Middle frontal gyrus (tissue), 1 donor: Measurements from ENCODE around the gene HAUS6.
"Not testable (repeated sequence)": the region's sequence is repeated elsewhere in the genome, so short reads cannot be mapped to it uniquely, and the experiment has no call there.

Experiments used
- DNase-seq: peaks from one replicate; pipeline ENCODE4 v3.0.0-alpha.2; 2015; ENCODE audit warnings: low spot score; ENCODE audit errors: extremely low spot score

Gene HAUS6

GRCh38 chr9:19048966-19049916 lies 53.5 kb downstream of the HAUS6 start, which contains the start of gene RRAGA:
RRAGA (plus strand) TSS chr9:19049427; CDS start chr9:19049660, 233 bp downstream.
- peak; percentile 94 for DNase-seq

GRCh38 chr9:19036611-19037010 lies 66.1 kb downstream of the HAUS6 start:
- no peak for DNase-seq

GRCh38 chr9:19033015-19033414 lies 69.7 kb downstream of the HAUS6 start, which contains the start of gene SAXO1:
SAXO1 (minus strand) TSS chr9:19033209; CDS start chr9:19032908, 301 bp downstream.
- no peak for DNase-seq

DNA sequence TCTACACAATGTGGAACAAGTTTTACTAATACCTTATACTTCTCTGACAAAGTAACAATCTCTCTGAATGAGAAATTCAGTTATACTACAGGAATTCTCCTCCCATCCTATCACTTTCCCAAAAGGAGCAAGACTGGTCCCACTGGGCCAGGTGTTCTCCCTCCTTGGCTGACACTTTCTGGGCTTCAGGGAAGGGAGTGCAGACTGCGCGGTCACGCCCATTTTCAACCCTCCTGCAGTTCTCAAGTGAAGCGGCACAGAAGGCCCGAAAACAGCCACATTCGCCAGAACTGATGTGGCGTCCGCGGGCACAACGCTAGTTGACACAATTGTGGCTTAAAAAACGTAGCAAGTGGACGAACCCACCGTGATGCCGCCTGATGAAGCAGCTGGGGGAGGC lies 70.3 kb downstream of the HAUS6 start:
- DNase-seq, result no peak

DNA sequence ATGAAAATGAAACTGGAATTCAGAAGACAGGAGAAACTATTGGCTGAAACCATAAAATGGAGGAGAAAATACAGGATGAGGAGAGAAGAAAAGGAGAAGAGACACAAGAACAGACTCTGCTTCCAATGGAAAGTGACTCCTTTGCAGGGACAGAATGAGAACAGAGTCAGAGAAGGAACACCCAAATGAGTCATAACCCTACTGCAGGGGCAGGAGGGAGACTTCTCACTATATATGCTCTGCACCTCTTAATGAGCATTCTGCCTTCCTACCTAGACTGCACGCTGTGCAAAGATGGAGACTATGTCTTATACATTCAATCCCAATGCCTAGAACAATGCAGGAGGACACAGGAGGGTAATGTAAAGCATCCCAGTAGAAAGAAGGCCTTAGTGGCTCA lies 71.8 kb downstream of the HAUS6 start:
- DNase-seq, result no peak

GRCh38 chr9:19028835-19029451 lies 73.8 kb downstream of the HAUS6 start:
- peak; percentile 45 for DNase-seq

DNA sequence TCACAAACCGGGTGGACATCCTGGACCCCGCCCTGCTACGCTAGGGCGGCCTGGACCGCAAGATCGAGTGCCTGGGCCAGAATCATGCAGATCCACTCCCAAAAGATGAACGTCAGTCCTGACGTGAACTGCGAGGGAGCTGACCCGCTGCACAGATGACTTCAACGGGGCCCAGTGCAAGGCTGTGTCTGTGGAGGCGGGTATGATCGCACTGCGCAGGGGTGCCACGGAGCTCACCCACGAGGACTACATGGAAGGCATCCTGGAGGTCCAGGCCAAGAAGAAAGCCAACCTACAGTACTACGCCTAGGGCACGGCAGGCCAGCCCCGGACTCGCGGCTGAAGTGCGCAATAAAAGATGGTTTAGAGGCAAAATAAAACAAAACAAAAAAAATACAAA lies 74.9 kb downstream of the HAUS6 start:
- DNase-seq, result no peak

GRCh38 chr9:19026375-19026774 lies 76.3 kb downstream of the HAUS6 start:
- DNase-seq, result no peak

GRCh38 chr9:19023078-19023477 lies 79.6 kb downstream of the HAUS6 start:
- DNase-seq, result no peak

- DNase-seq, result no peak
Observed at GRCh38 chr9:19022206-19022605, 80.5 kb downstream of the HAUS6 start.

DNA sequence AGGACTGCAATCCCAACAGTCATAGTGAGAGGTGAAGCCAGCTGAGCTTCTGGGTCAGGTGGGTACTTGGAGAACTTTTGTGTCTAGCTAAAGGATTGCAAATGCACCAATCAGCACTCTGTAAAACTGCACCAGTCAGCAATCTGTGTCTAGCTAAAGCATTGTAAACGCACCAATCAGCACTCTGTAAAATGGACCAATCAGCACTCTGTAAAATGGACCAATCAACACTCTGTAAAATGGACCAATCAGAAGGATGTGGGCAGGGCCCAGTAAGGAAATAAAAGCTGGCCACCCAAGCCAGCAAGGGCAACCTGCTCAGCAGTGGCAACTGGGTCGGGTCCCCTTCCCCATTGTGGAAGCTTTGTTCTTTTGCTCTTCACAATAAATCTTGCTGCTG lies 81.1 kb downstream of the HAUS6 start:
- not testable (repeated sequence) for DNase-seq

GRCh38 chr9:19020886-19021455 lies 81.7 kb downstream of the HAUS6 start:
- no peak for DNase-seq

- no peak for DNase-seq
Observed at GRCh38 chr9:19018201-19018600, 84.5 kb downstream of the HAUS6 start.

GRCh38 chr9:19009391-19009965 lies 93.2 kb downstream of the HAUS6 start:
- no peak for DNase-seq
